HEK293 (cell line): ENCODE data around the gene ENTPD8.
"Not testable (repeated sequence)": the region's sequence is repeated elsewhere in the genome, so short reads cannot be mapped to it uniquely, and the experiment has no call there.

Experiments
- CTCF ChIA-PET: fragments of 350-600 bp; formaldehyde crosslinking; extraction: SDS; loops from one replicate; lab custom pipeline; 2021; ENCODE audit warnings: antibody characterized with exemption; lab: Yijun Ruan, JAX
- POLR2A ChIA-PET: fragments of 300-600 bp; formaldehyde crosslinking; extraction: SDS; loops from one replicate; lab custom pipeline; 2020; ENCODE audit warnings: antibody characterized with exemption, inconsistent platforms; lab: Yijun Ruan, JAX
- H3K27ac ChIP-seq: fragments of 200-500 bp; sonication (Bioruptor generic); 2 replicates; pipeline ENCODE4 v1.5.1; 2014; ENCODE audit warnings: low read depth, low read length, control low read depth, inconsistent platforms; ENCODE audit errors: extremely low read depth
- H3K36me3 ChIP-seq, 2 experiments: fragments of 200-500 bp in 1 of 2; sonication (Bioruptor generic) in 1 of 2; 1 replicate in 1 of 2; 2 replicates in 1 of 2; pipeline ENCODE4 v1.5.1; 2014 to 2017; ENCODE audit warnings: inconsistent platforms in 2 of 2, low read length in 2 of 2; ENCODE audit not compliant: control insufficient read depth in 2 of 2, insufficient read depth in 1 of 2
- H3K4me1 ChIP-seq: fragments of 200-500 bp; sonication (Bioruptor generic); 2 replicates; pipeline ENCODE4 v1.5.1; 2014; ENCODE audit warnings: mild to moderate bottlenecking, low read length, inconsistent platforms; ENCODE audit not compliant: control insufficient read depth, insufficient read depth
- H3K4me3 ChIP-seq: 2 replicates; pipeline ENCODE4 v1.5.1; 2011; ENCODE audit warnings: low read depth, mild to moderate bottlenecking, control low read depth, low read length, moderate library complexity
- H3K9me3 ChIP-seq: fragments of 200-500 bp; sonication (Bioruptor generic); 2 replicates; pipeline ENCODE4 v1.5.1; 2014; ENCODE audit warnings: low read depth, low read length, inconsistent platforms; ENCODE audit not compliant: control insufficient read depth, insufficient read depth
- EGR2 ChIP-seq: fragments of 450-650 bp; formaldehyde crosslinking; IDR thresholded peaks from 2 replicates; pipeline ENCODE4 v1.5.1; 2016; ENCODE audit warnings: low read depth, missing biosample characterization, missing genetic modification characterization
- GLIS1 ChIP-seq: fragments of 450-650 bp; formaldehyde crosslinking; IDR thresholded peaks from 2 replicates; pipeline ENCODE4 v1.5.1; 2016; ENCODE audit warnings: missing biosample characterization, missing genetic modification characterization
- GLIS2 ChIP-seq: fragments of 450-650 bp; formaldehyde crosslinking; IDR thresholded peaks from 2 replicates; pipeline ENCODE4 v1.5.1; 2016; ENCODE audit warnings: missing biosample characterization, missing genetic modification characterization
- HIC1 ChIP-seq: fragments of 450-650 bp; formaldehyde crosslinking; IDR thresholded peaks from 2 replicates; pipeline ENCODE4 v1.5.1; 2016; ENCODE audit warnings: missing biosample characterization, missing genetic modification characterization
- KLF16 ChIP-seq: fragments of 450-650 bp; formaldehyde crosslinking; IDR thresholded peaks from 2 replicates; pipeline ENCODE4 v1.5.1; 2017; ENCODE audit warnings: missing biosample characterization, missing genetic modification characterization
- KLF8 ChIP-seq: fragments of 450-650 bp; formaldehyde crosslinking; IDR thresholded peaks from 2 replicates; pipeline ENCODE4 v1.5.1; 2016; ENCODE audit warnings: missing biosample characterization, missing genetic modification characterization
- TCF7L2 ChIP-seq: IDR thresholded peaks from 2 replicates; pipeline ENCODE4 v1.6.1; 2011; ENCODE audit warnings: low read depth, mild to moderate bottlenecking, inconsistent platforms, low read length, moderate library complexity, borderline replicate concordance
- ZBTB6 ChIP-seq: fragments of 450-650 bp; formaldehyde crosslinking; IDR thresholded peaks from 2 replicates; pipeline ENCODE4 v1.5.1; 2017; ENCODE audit warnings: missing biosample characterization, missing genetic modification characterization
- ZFHX2 ChIP-seq: fragments of 450-650 bp; formaldehyde crosslinking; conservative IDR thresholded peaks from 2 replicates; pipeline ENCODE4 v1.5.1; 2016; ENCODE audit warnings: missing biosample characterization, missing genetic modification characterization
- ZFP37 ChIP-seq: fragments of 450-650 bp; formaldehyde crosslinking; IDR thresholded peaks from 2 replicates; pipeline ENCODE4 v1.5.1; 2016; ENCODE audit warnings: missing biosample characterization, missing genetic modification characterization
- ZNF133 ChIP-seq: fragments of 450-650 bp; formaldehyde crosslinking; IDR thresholded peaks from 2 replicates; pipeline ENCODE4 v1.5.1; 2016; ENCODE audit warnings: missing biosample characterization, missing genetic modification characterization
- ZNF140 ChIP-seq: fragments of 450-650 bp; formaldehyde crosslinking; IDR thresholded peaks from 2 replicates; pipeline ENCODE4 v1.5.1; 2016; ENCODE audit warnings: missing biosample characterization, missing genetic modification characterization
- ZNF175 ChIP-seq: fragments of 450-650 bp; formaldehyde crosslinking; IDR thresholded peaks from 2 replicates; pipeline ENCODE4 v1.5.1; 2016; ENCODE audit warnings: missing biosample characterization, missing genetic modification characterization
- ZNF19 ChIP-seq: fragments of 450-650 bp; formaldehyde crosslinking; IDR thresholded peaks from 2 replicates; pipeline ENCODE4; 2016; ENCODE audit warnings: missing biosample characterization, missing genetic modification characterization, low read depth
- ZNF302 ChIP-seq: fragments of 450-650 bp; formaldehyde crosslinking; IDR thresholded peaks from 2 replicates; pipeline ENCODE4 v1.5.1; 2016; ENCODE audit warnings: missing biosample characterization, missing genetic modification characterization, low read depth
- ZNF423 ChIP-seq: fragments of 450-650 bp; formaldehyde crosslinking; IDR thresholded peaks from 2 replicates; pipeline ENCODE4 v1.5.1; 2016; ENCODE audit warnings: missing biosample characterization, missing genetic modification characterization
- ZNF558 ChIP-seq: fragments of 450-650 bp; formaldehyde crosslinking; IDR thresholded peaks from 2 replicates; pipeline ENCODE4 v1.5.1; 2016; ENCODE audit warnings: missing biosample characterization, missing genetic modification characterization
- ZNF600 ChIP-seq: fragments of 450-650 bp; formaldehyde crosslinking; IDR thresholded peaks from 2 replicates; pipeline ENCODE4 v1.5.1; 2016; ENCODE audit warnings: missing biosample characterization, missing genetic modification characterization
- ZNF610 ChIP-seq: fragments of 450-650 bp; formaldehyde crosslinking; IDR thresholded peaks from 2 replicates; pipeline ENCODE4 v1.5.1; 2016; ENCODE audit warnings: missing biosample characterization, missing genetic modification characterization, borderline replicate concordance

The ENTPD8 gene

GRCh38 chr9:137450539-137451222 lies 9.5 kb upstream of the ENTPD8 start:
- H3K9me3 ChIP-seq, H3K27ac ChIP-seq, H3K4me1 ChIP-seq, POLR2A ChIA-PET, H3K4me3 ChIP-seq, CTCF ChIA-PET: not testable (repeated sequence)
- peak; percentile 21; the same call in 1 of the 2 replicates for TF ChIP-seq TCF7L2
- H3K36me3 ChIP-seq, result peaks cover 0 to 49% of the 10 kb centered on the region in 2 experiments; a peak in 2 of 3 replicates

DNA sequence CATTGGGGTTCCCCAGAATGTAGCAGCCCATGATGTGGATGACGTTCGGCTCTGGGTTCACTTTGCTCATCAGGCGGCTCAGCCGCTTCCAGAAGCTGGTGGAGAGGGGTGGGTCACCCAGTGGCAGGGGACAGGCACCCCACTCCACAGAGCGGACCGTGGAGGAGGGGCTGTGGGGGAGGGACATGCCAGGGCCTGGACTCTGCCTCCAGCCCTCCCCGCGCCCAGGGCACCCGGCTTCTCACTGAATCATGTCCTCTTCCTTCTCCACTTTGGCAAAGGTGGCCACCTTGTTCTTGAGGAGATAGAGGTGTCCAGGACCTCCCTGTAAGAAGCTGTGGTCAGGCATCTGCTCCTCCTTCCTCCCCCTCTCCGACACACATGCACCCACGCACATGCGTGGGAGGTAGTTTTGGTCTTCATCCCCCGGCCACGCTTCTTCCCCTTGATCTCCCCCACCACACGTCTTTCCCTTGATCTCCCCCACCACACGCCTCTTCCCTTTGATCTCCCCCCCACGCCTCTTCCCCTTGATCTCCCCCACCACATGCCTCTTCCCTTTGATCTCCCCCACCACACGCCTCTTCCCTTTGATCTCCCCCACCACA lies 8.9 kb upstream of the ENTPD8 start:
- Histone ChIP-seq H3K36me3 (peaks cover 0 to 42% of the 10 kb centered on the region in 2 experiments; a peak in 2 of 3 replicates), H3K9me3 (no peaks in the 10 kb centered on the region), H3K4me1 (no peaks in the 10 kb centered on the region), H3K27ac (no peak overlapping the region), H3K4me3 (no peak overlapping the region)
- POLR2A ChIA-PET, result interaction anchor here (1.6 kb wide), 1 partner anchor 27 kb away, joined by 6 read pairs; the partner anchor contains the start of genes EXD3 and NOXA1
- TF ChIP-seq ZNF610 (tag by site-specific recombination), result no peak
- no peak for TF ChIP-seq KLF16 (tag by site-specific recombination)
- TF ChIP-seq ZNF558, result no peak
- TF ChIP-seq ZNF302, result no peak
- peak; percentile 71 for TF ChIP-seq KLF8 (tag by site-specific recombination)
- no peak for TF ChIP-seq ZFP37
- TF ChIP-seq GLIS1 (tag by site-specific recombination), result peak; percentile 10; the same call in 1 of the 2 replicates
- TF ChIP-seq EGR2, result peak; percentile 89
- no peak for TF ChIP-seq ZNF133
- TF ChIP-seq ZFHX2 (tag by site-specific recombination), result peak; percentile 89
- TF ChIP-seq ZNF19 (tag by site-specific recombination), result no peak
- no peak for TF ChIP-seq HIC1 (tag by site-specific recombination)
- no peak for TF ChIP-seq ZBTB6 (tag by site-specific recombination)
- no peak for TF ChIP-seq ZNF140 (tag by site-specific recombination)
- no peak for TF ChIP-seq ZNF175 (tag by site-specific recombination)
- TF ChIP-seq GLIS2, result peak; percentile 18; the same call in 1 of the 2 replicates
- 0 out of 2 replicates have a peak, but pooled peaks have one; percentile 17 for TF ChIP-seq ZNF600 (tag by site-specific recombination)
- no peak for TF ChIP-seq ZNF423 (tag by site-specific recombination)
- peak; percentile 40; the same call in 1 of the 2 replicates for TF ChIP-seq TCF7L2
- CTCF ChIA-PET, result no interaction called here
